ENCODE measurements around the gene BMAL2.

BMAL2 gene

DNA sequence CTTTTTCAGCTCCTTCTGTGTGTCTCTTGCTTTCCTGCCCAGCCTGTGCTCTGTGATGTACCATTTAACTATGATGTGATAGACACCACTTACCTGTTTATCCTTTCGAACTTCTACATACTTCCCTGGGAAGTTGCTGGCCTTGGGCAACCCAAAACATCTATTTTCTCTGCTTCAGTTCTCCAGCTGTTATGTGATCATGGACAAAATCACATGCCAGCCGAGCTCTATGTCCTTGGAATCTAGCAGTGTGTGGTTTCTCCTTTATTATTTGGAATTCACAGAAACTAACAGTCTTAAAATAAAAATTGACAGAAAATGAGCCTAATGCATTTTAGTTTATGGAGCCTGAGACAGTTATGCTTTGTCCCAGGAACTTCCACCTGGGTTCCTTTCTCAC, 22.9 kb downstream of the BMAL2 start:
- Histone ChIP-seq H3K4me1 (ENCODE audit: control insufficient read depth, insufficient read depth, low read length) (no peaks in the 10 kb centered on the region), H3K27me3 (ENCODE audit: control insufficient read depth, insufficient read depth, low read length) (no peaks in the 10 kb centered on the region)

DNA sequence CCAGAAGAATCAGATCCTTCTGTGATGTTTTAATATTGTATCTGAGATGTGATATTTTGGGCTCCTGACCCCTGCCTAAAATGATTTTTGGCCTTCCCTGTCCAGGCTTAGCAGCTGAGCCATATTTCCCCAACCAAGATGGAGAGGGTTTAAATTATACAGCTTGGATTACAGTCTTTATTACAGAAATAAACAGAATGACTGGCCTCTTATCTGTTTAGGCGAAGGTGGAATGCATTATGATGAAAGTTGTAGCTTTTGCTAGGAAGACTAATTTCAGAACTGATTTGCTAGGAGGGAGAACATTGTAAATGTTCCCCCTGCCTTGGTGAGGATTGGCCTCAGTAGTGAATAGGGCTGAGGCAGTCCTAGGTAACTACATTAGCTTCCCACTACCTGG, 23.3 kb downstream of the BMAL2 start:
- Histone ChIP-seq H3K36me3 (ENCODE audit: control insufficient read depth, insufficient read depth, low read length) (no peaks in the 10 kb centered on the region), H3K9ac (ENCODE audit: low read depth, low read length) (no peak overlapping the region), H3K9me3 (ENCODE audit: control insufficient read depth, insufficient read depth, low read length) (no peaks in the 10 kb centered on the region), H3K4me3 (ENCODE audit: low read depth, low read length) (no peak overlapping the region), H3K27ac (ENCODE audit: low read depth, low read length) (no peak overlapping the region), H3K27me3 (ENCODE audit: control insufficient read depth, insufficient read depth, low read length) (no peaks in the 10 kb centered on the region), H3K4me1 (ENCODE audit: control insufficient read depth, insufficient read depth, low read length) (no peaks in the 10 kb centered on the region)

More for the DNA sequence above, 22.9 kb downstream of the BMAL2 start:
- Histone ChIP-seq H3K36me3 (ENCODE audit: control insufficient read depth, insufficient read depth, low read length) (no peaks in the 10 kb centered on the region), H3K27ac (ENCODE audit: low read depth, low read length) (no peak overlapping the region), H3K9me3 (ENCODE audit: control insufficient read depth, insufficient read depth, low read length) (no peaks in the 10 kb centered on the region), H3K9ac (ENCODE audit: low read depth, low read length) (no peak overlapping the region), H3K4me3 (ENCODE audit: low read depth, low read length) (no peak overlapping the region)

GRCh38 chr12:27359578-27360340, 27.1 kb downstream of the BMAL2 start:
- no peaks in the 10 kb centered on the region for H3K27me3 ChIP-seq (ENCODE audit: control insufficient read depth, insufficient read depth, low read length)
- no peaks in the 10 kb centered on the region for H3K9me3 ChIP-seq (ENCODE audit: control insufficient read depth, insufficient read depth, low read length)
- no peak overlapping the region for H3K9ac ChIP-seq (ENCODE audit: low read depth, low read length)
- H3K4me1 ChIP-seq (ENCODE audit: control insufficient read depth, insufficient read depth, low read length) = no peaks in the 10 kb centered on the region
- H3K4me3 ChIP-seq (ENCODE audit: low read depth, low read length) = no peak overlapping the region
- H3K36me3 ChIP-seq (ENCODE audit: control insufficient read depth, insufficient read depth, low read length) = no peaks in the 10 kb centered on the region
- H3K27ac ChIP-seq (ENCODE audit: low read depth, low read length) = no peak overlapping the region

DNA sequence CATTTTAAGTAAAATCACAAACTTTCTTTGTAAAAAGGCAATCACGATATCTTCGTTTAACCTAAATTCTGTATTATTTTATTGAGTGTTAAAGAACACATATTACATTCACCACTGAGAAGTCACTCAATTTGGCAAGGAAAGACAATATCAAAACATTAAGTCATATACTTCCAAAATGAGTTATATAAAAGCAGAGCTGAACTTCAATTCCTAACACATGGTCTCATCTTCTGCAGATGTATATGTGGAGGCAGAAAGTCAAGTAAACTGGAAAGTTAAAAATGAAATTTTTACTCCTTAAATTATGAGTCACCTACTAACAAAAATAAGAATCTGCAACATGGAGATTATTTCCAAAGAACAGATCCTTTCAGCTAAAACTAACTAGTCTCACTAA, 28.7 kb downstream of the BMAL2 start:
- Histone ChIP-seq H3K27me3 (ENCODE audit: control insufficient read depth, insufficient read depth, low read length) (no peaks in the 10 kb centered on the region), H3K4me1 (ENCODE audit: control insufficient read depth, insufficient read depth, low read length) (no peaks in the 10 kb centered on the region), H3K36me3 (ENCODE audit: control insufficient read depth, insufficient read depth, low read length) (no peaks in the 10 kb centered on the region), H3K27ac (ENCODE audit: low read depth, low read length) (no peak overlapping the region), H3K9ac (ENCODE audit: low read depth, low read length) (no peak overlapping the region), H3K4me3 (ENCODE audit: low read depth, low read length) (no peak overlapping the region), H3K9me3 (ENCODE audit: control insufficient read depth, insufficient read depth, low read length) (no peaks in the 10 kb centered on the region)

- Histone ChIP-seq H3K36me3 (ENCODE audit: control insufficient read depth, insufficient read depth, low read length) (peaks cover 24% of the 10 kb centered on the region), H3K9me3 (ENCODE audit: control insufficient read depth, insufficient read depth, low read length) (no peaks in the 10 kb centered on the region), H3K4me1 (ENCODE audit: control insufficient read depth, insufficient read depth, low read length) (no peaks in the 10 kb centered on the region), H3K4me3 (ENCODE audit: low read depth, low read length) (no peak overlapping the region), H3K9ac (ENCODE audit: low read depth, low read length) (no peak overlapping the region), H3K27me3 (ENCODE audit: control insufficient read depth, insufficient read depth, low read length) (no peaks in the 10 kb centered on the region), H3K27ac (ENCODE audit: low read depth, low read length) (no peak overlapping the region)
Measured at GRCh38 chr12:27366621-27367020, 34.0 kb downstream of the BMAL2 start.

- Histone ChIP-seq H3K27ac (ENCODE audit: low read depth, low read length) (no peak overlapping the region), H3K4me1 (ENCODE audit: control insufficient read depth, insufficient read depth, low read length) (no peaks in the 10 kb centered on the region), H3K9me3 (ENCODE audit: control insufficient read depth, insufficient read depth, low read length) (no peaks in the 10 kb centered on the region), H3K36me3 (ENCODE audit: control insufficient read depth, insufficient read depth, low read length) (peaks cover 25% of the 10 kb centered on the region), H3K27me3 (ENCODE audit: control insufficient read depth, insufficient read depth, low read length) (no peaks in the 10 kb centered on the region), H3K9ac (ENCODE audit: low read depth, low read length) (no peak overlapping the region), H3K4me3 (ENCODE audit: low read depth, low read length) (no peak overlapping the region)
Measured at GRCh38 chr12:27367078-27367477, 34.4 kb downstream of the BMAL2 start.

DNA sequence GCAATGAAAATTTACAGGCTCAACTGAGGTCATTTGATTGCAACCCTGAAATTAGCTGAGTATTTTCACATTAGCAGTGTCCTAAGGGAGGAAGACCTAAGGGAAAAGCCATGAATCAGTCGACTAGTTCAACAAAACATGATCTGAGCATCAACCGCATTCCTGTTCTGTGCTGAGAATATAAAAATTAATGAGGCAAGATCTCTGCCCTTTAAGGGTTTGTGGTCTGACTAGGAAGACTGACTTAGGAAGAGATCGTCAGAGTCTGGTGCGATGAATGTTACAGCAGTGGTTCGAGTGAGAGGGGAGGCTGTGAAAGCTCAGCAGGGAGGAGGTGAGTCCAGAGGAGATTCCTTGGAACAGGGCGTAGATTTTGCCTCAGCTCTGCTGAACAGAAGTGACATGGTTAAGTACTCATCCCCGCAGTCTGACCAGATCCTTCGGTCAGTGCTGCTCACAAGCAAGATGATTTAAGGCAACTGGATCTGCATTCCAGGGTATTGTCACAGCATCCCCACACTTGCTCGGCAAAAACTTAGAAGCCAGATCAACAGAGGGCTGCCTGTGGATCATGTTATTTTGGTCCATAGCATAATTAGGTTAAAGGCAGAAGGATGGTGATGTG, 49.6 kb downstream of the BMAL2 start:
- H3K27ac ChIP-seq (ENCODE audit: low read depth, low read length) = no peak overlapping the region
- no peak overlapping the region for H3K9ac ChIP-seq (ENCODE audit: low read depth, low read length)
- H3K4me1 ChIP-seq (ENCODE audit: control insufficient read depth, insufficient read depth, low read length) = no peaks in the 10 kb centered on the region
- H3K36me3 ChIP-seq (ENCODE audit: control insufficient read depth, insufficient read depth, low read length) = peaks cover 19% of the 10 kb centered on the region
- no peaks in the 10 kb centered on the region for H3K9me3 ChIP-seq (ENCODE audit: control insufficient read depth, insufficient read depth, low read length)
- no peak overlapping the region for H3K4me3 ChIP-seq (ENCODE audit: low read depth, low read length)
- H3K27me3 ChIP-seq (ENCODE audit: control insufficient read depth, insufficient read depth, low read length) = no peaks in the 10 kb centered on the region
